ENCODE results near the gene RABGGTB.
A peak's percentile ranks its signal among the peaks of the same experiment; 100 is the strongest.
"Not testable (repeated sequence)": the region's sequence is repeated elsewhere in the genome, so short reads cannot be mapped to it uniquely, and the experiment has no call there.

Gene RABGGTB

GRCh38 chr1:75796376-75797272, 10.6 kb downstream of the RABGGTB start, which contains the start of gene MSH4:
Gene MSH4, plus strand, starts transcription at chr1:75796882. Its CDS starts 104 bp downstream, at chr1:75796986.
- DNase-seq = peak; percentile 61

- no peak for DNase-seq
Observed at GRCh38 chr1:75797273-75797588, 11.2 kb downstream of the RABGGTB start.

GRCh38 chr1:75797606-75798216, 11.7 kb downstream of the RABGGTB start:
- no peak for DNase-seq

- DNase-seq = not testable (repeated sequence)
Observed at GRCh38 chr1:75801480-75801879, 15.4 kb downstream of the RABGGTB start.

GRCh38 chr1:75808921-75809320, 22.9 kb downstream of the RABGGTB start:
- no peak for DNase-seq

GRCh38 chr1:75810113-75810512, 24.1 kb downstream of the RABGGTB start:
- not testable (repeated sequence) for DNase-seq

GRCh38 chr1:75811211-75811981, 25.3 kb downstream of the RABGGTB start:
- no peak for DNase-seq

- no peak for DNase-seq
Observed at GRCh38 chr1:75812065-75812464, 26.0 kb downstream of the RABGGTB start.

GRCh38 chr1:75823596-75823995, 37.5 kb downstream of the RABGGTB start:
- not testable (repeated sequence) for DNase-seq

- DNase-seq = no peak
Observed at GRCh38 chr1:75836528-75837100, 50.6 kb downstream of the RABGGTB start.

GRCh38 chr1:75838079-75838478, 52.0 kb downstream of the RABGGTB start:
- DNase-seq = no peak

GRCh38 chr1:75841421-75841820, 55.4 kb downstream of the RABGGTB start:
- no peak for DNase-seq
